ENCODE results near the gene CRACDL.
A peak's percentile ranks its signal among the peaks of the same experiment; 100 is the strongest.
"Not testable (repeated sequence)": the region's sequence is repeated elsewhere in the genome, so short reads cannot be mapped to it uniquely, and the experiment has no call there.

Gene CRACDL

DNA sequence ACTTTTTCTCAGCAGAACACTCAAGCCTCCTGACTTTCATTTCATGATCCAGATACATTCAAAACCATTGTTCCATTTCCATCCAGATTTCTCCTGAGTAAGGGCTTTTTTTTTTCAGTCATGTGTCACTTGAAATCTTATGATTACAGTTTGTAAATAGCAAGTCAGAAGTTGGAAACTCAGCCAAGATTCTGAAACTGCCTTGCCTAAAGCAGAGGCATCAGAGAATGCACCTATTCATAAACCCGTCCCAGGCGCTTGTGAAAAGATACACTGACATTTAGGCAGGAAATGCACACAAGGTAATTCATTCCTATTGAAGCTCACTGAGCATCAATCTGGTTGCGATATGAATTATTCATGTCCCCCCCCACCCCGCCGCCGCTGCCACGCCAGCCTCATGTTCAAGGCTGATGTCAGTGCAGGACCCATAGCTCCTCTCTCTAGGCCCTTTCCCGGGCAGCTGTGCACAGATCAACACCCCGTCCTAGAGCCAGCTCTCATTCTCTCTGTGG is 174.7 kb downstream of the CRACDL start:
- TF ChIP-seq, protein P1, sequence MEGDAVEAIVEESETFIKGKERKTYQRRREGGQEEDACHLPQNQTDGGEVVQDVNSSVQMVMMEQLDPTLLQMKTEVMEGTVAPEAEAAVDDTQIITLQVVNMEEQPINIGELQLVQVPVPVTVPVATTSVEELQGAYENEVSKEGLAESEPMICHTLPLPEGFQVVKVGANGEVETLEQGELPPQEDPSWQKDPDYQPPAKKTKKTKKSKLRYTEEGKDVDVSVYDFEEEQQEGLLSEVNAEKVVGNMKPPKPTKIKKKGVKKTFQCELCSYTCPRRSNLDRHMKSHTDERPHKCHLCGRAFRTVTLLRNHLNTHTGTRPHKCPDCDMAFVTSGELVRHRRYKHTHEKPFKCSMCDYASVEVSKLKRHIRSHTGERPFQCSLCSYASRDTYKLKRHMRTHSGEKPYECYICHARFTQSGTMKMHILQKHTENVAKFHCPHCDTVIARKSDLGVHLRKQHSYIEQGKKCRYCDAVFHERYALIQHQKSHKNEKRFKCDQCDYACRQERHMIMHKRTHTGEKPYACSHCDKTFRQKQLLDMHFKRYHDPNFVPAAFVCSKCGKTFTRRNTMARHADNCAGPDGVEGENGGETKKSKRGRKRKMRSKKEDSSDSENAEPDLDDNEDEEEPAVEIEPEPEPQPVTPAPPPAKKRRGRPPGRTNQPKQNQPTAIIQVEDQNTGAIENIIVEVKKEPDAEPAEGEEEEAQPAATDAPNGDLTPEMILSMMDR (IDR thresholded peaks at IDR 0.05; ENCODE audit: insufficient read depth, low read depth, low read length, missing control alignments): no peak
- DNase-seq (ENCODE audit: low read depth): peak; percentile 11
- H3K4me3 ChIP-seq (ENCODE audit: low read depth, low read length): no peak overlapping the region

- H3K4me3 ChIP-seq (ENCODE audit: low read depth, low read length): no peak overlapping the region
- DNase-seq (ENCODE audit: low read depth): peak; percentile 27
- TF ChIP-seq, protein P1 (IDR thresholded peaks at IDR 0.05; ENCODE audit: insufficient read depth, low read depth, low read length, missing control alignments): no peak
These were observed 176.0 kb downstream of the CRACDL start for GRCh38 chr2:98759827-98760625.

DNA sequence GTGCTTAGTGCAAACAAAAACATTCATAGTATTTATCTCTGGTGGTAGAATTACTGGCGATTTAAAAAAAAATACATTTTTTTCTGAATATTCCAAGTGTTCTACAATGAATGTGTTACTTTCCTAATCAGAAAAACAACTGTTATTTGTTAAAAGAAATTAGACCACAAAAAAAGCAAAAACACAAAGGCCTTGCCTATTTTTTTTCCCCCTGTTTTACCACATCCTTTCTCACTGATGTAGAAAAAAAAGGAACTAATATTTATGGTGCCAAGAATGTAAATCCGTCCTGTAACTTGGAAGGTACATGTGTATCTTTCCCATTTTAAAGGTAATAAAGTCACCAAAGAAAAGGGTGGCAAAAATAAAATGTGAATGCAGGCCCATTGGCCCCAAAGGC is 176.7 kb downstream of the CRACDL start:
- TF ChIP-seq, protein P1 (IDR thresholded peaks at IDR 0.05; ENCODE audit: insufficient read depth, low read depth, low read length, missing control alignments): no peak
- H3K4me3 ChIP-seq (ENCODE audit: low read depth, low read length): no peak overlapping the region
- DNase-seq (ENCODE audit: low read depth): peak; percentile 9

GRCh38 chr2:98757904-98758421 is 178.1 kb downstream of the CRACDL start:
- H3K4me3 ChIP-seq (ENCODE audit: low read depth, low read length): no peak overlapping the region
- peak; percentile 86 for DNase-seq (ENCODE audit: low read depth)
- TF ChIP-seq, protein P1 (IDR thresholded peaks at IDR 0.05; ENCODE audit: insufficient read depth, low read depth, low read length, missing control alignments): no peak

- TF ChIP-seq, protein P1 (IDR thresholded peaks at IDR 0.05; ENCODE audit: insufficient read depth, low read depth, low read length, missing control alignments): no peak
- no peak for DNase-seq (ENCODE audit: low read depth)
- H3K4me3 ChIP-seq (ENCODE audit: low read depth, low read length): no peak overlapping the region
These were observed 182.2 kb downstream of the CRACDL start for GRCh38 chr2:98753801-98754200.

DNA sequence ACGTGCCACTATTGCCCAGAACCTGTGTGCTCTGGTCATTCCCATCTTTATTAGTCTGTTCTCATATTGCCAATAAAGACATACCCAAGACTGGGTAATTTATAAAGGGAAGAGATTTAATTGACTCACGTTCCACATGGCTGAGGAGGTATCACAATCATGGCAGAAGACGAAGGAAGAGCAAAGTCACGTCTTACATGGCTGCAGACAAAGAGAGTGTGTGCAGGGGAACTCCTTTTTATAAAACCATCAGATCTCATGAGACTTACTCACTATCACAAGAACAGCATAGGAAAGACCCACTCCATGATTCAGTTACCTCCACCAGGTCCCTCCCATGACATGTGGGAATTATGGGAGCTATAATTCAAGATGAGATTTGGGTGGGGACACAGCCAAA is 183.3 kb downstream of the CRACDL start:
- H3K4me3 ChIP-seq (ENCODE audit: low read depth, low read length); DNase-seq (ENCODE audit: low read depth): not testable (repeated sequence)

- H3K4me3 ChIP-seq (ENCODE audit: low read depth, low read length): no peak overlapping the region
- no peak for DNase-seq (ENCODE audit: low read depth)
- TF ChIP-seq, protein P1 (IDR thresholded peaks at IDR 0.05; ENCODE audit: insufficient read depth, low read depth, low read length, missing control alignments): no peak
These were observed 184.3 kb downstream of the CRACDL start for GRCh38 chr2:98751748-98752147.

All from GM12865 (cell line).